ENCODE results near the gene PLEKHG5.
A peak's percentile ranks its signal among the peaks of the same experiment; 100 is the strongest.

PLEKHG5 gene

DNA sequence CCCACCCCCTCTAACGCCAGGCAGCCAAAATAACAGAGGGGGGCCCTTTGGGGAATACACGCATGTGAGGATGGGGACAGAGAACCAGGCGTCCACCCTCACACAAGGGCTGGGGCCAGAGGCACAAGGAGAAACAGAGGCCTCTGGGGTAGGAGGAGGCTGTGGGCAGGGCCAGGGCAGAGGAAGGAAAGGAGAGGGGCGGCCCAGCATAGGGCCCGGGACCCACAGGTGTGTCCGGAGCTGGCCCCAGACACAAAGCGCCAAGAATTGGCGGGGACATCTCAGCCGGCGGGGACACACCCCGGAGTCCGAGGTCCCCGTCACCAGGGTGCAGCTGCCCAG is 6.7 kb downstream of the PLEKHG5 start:
- Mint-ChIP-seq H3K4me3 (no peak overlapping the region), H3K4me1 (peaks cover 6% of the 10 kb centered on the region), H3K27me3 (peaks cover 26% of the 10 kb centered on the region), H3K27ac (no peak overlapping the region), H3K9me3 (no peaks in the 10 kb centered on the region), H3K36me3 (ENCODE audit: low read depth) (no peaks in the 10 kb centered on the region)
- no peak for DNase-seq
- ATAC-seq = no peak

DNA sequence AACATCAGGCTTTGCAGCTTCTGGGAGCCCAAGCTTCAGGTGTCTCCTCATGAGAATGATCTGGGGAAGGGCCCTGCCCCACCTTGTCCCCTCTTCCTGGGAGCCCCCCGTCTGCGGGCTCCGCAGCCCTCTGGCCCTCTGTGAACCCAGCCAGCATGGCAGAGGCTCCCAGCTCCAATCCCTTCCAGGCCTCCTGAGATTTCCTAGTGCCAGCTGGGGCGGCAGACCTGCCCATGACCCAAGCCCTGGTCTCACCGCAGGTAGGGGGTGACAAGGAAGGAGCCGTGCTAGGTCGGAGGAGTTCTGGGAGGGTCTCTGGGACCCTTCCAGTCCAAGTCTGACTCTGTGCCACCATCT is 7.7 kb downstream of the PLEKHG5 start:
- DNase-seq (no peak), ATAC-seq (no peak)
- H3K4me3 Mint-ChIP-seq = no peak overlapping the region
- no peak overlapping the region for H3K27ac Mint-ChIP-seq
- H3K27me3 Mint-ChIP-seq = peaks cover 26% of the 10 kb centered on the region
- no peaks in the 10 kb centered on the region for H3K9me3 Mint-ChIP-seq
- peaks cover 6% of the 10 kb centered on the region for H3K4me1 Mint-ChIP-seq
- no peaks in the 10 kb centered on the region for H3K36me3 Mint-ChIP-seq (ENCODE audit: low read depth)

DNA sequence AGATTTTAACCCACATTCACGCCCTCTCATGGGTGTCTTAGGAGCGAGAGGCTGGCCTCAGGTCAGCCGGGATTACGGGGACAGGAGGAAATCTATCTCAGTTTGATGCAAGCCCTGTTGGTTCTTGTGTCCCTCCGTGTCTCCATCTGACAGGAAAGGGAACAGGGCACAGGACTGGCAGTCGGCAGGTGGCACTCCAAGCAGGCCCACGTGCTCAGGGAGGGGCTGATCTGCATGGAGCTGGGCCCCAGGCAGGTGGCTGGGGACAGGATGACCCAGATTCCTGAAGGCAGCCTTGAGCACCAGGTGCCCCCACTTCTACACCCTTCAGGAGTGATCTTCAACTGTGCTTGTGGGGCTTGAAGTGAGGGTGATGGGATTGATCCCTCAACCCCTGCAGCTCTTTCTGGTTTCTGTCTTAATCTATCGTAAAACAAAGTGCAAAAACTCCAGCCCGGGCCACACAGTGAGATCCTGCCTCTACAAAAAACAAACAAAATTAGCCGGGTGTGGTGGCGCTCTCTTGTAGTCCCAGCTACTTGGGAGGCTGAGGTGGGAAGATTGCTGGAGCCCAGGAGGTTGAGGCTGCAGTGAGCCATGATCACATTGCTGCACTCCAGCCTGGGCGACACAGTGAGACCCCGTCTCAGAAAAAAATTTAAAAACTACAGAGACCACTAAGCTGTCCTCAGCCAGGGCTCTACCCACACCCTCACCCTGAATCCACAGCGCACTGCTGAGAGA is 8.3 kb downstream of the PLEKHG5 start:
- Mint-ChIP-seq H3K4me3 (no peak overlapping the region), H3K4me1 (peaks cover 6% of the 10 kb centered on the region), H3K36me3 (ENCODE audit: low read depth) (no peaks in the 10 kb centered on the region), H3K27ac (no peak overlapping the region), H3K27me3 (peaks cover 26% of the 10 kb centered on the region), H3K9me3 (no peaks in the 10 kb centered on the region)
- DNase-seq (no peak), ATAC-seq (no peak)

DNA sequence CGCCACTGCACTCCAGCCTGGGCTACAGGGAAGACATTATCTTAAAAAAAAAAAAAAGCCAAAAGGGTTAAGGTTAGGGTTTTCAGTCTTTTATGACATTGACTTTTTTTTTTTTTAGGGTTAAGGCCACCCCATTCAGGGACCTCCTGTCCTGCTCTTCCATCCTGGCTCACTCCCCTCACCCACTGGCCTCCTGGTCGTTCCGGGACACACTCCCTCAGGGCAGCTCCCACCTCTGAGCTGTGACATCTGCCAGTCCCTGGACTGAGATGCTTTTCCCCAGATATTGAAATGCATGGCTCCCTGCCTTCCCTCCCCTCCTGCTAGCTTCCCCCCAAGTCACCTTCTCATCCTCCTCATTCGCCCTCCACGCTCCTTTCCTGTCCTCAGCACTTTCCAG is 9.6 kb downstream of the PLEKHG5 start:
- Mint-ChIP-seq H3K4me3 (no peak overlapping the region), H3K27ac (no peak overlapping the region), H3K9me3 (no peaks in the 10 kb centered on the region), H3K27me3 (peaks cover 23% of the 10 kb centered on the region), H3K4me1 (peaks cover 6% of the 10 kb centered on the region), H3K36me3 (ENCODE audit: low read depth) (no peaks in the 10 kb centered on the region)
- DNase-seq (no peak), ATAC-seq (no peak)

DNA sequence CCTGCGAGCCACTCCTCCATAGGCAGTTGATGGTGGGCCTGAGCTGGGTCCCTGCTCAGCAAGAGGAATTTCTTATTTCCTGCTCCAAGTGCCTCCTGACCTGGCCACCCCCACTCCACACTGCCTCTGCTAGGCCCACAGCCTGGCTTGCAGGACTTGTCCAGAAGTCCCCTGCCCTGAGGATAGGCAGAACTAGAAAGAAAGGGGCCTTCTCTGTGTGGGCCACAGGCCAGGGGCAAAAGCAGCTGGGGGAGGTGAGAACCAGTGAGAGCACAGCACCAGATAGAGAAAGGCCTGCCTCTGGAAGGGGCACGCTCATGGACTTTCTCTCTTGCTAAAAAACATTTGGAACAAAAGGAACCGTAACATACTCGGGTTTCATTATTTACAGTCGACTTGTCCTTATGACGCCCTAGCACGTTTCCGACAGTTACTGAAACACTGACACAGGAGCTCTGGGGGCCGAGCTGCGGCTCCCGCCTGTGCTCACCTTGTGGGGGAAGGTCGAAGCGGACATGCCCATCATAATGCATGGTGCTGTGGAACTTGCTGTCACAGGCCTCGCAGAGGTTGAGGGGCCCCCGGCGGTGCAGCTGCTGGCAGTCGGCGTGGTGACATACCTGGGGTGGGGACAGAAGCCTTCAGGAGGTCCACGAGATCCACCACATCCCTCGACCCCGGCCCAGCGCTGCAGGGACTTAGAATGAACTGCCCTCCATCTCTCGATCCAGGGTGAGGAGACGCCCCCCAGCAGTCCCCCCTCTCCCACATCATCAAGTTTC is 14.2 kb downstream of the PLEKHG5 start:
- no peak overlapping the region for H3K27ac Mint-ChIP-seq
- no peaks in the 10 kb centered on the region for H3K27me3 Mint-ChIP-seq

DNA sequence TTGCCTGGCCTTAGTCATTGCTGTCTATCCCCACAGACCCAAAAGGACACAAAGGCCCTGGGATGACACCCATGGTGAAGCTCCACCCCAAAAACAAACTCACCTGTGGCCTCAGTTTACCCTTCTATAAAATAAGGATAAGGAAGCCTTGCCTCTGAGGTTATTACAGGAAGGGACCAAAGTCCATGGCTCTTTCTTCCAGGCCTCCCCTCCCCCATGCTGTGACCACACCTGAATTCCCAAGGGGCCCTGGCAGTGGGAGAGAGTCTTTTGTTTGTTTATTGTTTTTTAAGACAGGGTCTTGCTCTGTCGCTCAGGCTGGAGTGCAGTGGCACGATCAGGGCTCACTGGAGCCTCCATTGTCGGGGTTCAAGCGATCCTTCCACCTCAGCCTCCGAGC is 15.0 kb downstream of the PLEKHG5 start:
- H3K27ac Mint-ChIP-seq = no peak overlapping the region
- no peak for DNase-seq
- H3K4me3 Mint-ChIP-seq = no peak overlapping the region
- H3K27me3 Mint-ChIP-seq = no peaks in the 10 kb centered on the region
- H3K9me3 Mint-ChIP-seq = no peaks in the 10 kb centered on the region
- ATAC-seq = no peak
- H3K4me1 Mint-ChIP-seq = no peaks in the 10 kb centered on the region
- H3K36me3 Mint-ChIP-seq (ENCODE audit: low read depth) = no peaks in the 10 kb centered on the region

More for the DNA sequence above, 14.2 kb downstream of the PLEKHG5 start:
- no peaks in the 10 kb centered on the region for H3K4me1 Mint-ChIP-seq
- no peak overlapping the region for H3K4me3 Mint-ChIP-seq
- no peaks in the 10 kb centered on the region for H3K9me3 Mint-ChIP-seq
- H3K36me3 Mint-ChIP-seq (ENCODE audit: low read depth) = no peaks in the 10 kb centered on the region
- ATAC-seq (no peak), DNase-seq (no peak)

DNA sequence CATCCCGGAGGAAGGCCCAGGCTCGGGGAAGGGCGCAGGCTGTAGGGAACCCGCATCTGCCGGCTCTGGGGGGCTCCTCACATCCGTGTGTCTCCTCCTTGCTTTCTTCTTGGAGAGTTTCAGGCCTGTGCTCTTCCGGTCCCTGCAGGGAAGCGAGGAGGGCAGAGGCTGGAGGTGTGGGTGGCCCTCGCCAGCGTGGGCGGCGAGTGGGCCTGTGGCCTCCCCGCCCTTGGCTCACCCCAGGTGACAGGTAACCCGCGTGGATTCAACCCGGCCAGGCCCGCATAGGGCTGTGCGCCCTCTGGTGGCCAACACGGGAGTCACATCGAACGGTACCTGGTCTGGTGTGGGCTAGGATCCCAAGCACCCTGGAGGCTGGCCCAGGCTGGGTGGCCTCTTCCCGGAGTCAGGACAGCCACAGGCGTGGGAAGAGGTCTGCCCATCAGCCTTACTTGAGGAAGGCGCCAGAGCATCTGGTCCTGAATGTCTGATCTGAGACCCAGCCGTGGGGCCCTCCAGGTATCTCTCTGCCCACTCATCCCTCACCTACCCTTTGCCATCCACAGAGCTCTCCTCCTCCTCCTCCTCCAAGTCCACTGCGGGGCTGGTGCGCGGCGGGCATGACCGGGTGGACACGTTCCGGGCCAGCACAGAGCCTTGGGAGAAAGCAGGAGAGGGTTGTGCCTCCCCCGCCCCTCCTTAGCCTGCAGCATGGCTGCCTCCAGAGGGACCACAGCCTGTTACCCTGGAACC is 15.9 kb downstream of the PLEKHG5 start:
- ATAC-seq = peak; percentile 82
- H3K27me3 Mint-ChIP-seq = no peaks in the 10 kb centered on the region
- no peak overlapping the region for H3K4me3 Mint-ChIP-seq
- H3K27ac Mint-ChIP-seq = no peak overlapping the region
- H3K36me3 Mint-ChIP-seq (ENCODE audit: low read depth) = no peaks in the 10 kb centered on the region
- DNase-seq = peak; percentile 78
- no peaks in the 10 kb centered on the region for H3K9me3 Mint-ChIP-seq
- no peaks in the 10 kb centered on the region for H3K4me1 Mint-ChIP-seq

DNA sequence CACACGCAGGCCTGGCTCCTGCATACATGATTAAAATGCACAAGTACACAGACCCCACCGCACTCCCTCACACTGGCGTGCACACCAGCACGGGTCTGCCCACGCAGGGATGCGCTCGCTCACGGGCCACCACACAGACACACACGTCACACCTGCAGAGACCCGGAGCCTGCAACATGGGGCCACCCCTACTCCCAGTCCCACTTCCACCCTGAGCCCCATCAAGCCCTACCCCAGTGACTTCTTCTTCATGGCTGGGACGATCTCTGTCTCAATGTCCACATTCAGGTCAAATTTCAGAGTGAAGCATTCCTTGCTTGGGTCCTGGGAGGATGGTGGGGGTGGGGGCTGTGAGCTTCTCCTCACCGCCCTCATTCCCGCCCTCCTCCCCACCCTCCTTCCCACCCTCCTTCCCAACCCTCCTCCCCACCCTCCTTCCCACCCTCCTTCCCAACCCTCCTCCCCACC is 16.6 kb downstream of the PLEKHG5 start:
- H3K36me3 Mint-ChIP-seq (ENCODE audit: low read depth) = no peaks in the 10 kb centered on the region
- H3K9me3 Mint-ChIP-seq = no peaks in the 10 kb centered on the region
- ATAC-seq (no peak), DNase-seq (no peak)
- H3K4me3 Mint-ChIP-seq = no peak overlapping the region
- no peak overlapping the region for H3K27ac Mint-ChIP-seq
- no peaks in the 10 kb centered on the region for H3K27me3 Mint-ChIP-seq
- no peaks in the 10 kb centered on the region for H3K4me1 Mint-ChIP-seq

DNA sequence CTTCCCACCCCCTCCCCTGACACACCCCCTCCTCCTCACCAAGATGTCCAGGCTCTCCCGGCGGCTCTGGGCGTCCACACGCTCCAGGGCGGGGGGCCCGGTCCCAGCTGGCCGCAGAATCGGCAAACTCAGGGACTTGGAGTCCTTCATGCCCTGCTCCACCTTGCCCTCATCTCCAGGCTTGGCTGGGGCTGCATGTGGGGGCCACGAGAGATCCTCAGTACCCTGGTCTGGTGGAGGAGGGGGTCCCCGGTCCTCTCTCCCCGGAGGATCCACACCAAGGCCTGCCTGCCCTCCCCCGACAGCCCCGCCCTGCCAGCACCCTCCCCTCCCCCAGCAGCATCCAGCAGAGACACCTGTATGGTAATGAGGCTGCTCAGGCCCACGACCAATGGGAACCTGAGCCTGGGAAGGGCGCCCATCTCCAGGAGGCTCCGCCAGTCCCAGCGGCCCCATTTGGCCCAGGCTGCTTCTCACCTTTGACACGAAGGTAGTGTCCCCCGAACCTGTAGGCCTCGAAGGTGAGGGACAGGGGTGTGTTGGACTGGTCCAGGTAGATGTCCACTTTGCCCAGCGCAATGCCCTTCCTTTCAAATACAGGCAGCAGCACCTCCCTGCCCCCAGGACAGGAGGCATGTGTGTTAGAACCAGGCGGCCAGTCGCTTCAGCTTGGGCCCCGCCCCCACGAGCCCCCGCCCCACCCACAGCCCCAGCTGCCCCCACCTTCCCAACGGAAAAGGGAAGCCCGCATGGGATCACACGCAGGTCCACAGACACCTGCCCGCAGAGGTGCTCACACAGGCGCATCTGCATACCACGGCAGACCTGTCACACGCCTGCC is 17.3 kb downstream of the PLEKHG5 start:
- no peak for ATAC-seq
- H3K27ac Mint-ChIP-seq = no peak overlapping the region

DNA sequence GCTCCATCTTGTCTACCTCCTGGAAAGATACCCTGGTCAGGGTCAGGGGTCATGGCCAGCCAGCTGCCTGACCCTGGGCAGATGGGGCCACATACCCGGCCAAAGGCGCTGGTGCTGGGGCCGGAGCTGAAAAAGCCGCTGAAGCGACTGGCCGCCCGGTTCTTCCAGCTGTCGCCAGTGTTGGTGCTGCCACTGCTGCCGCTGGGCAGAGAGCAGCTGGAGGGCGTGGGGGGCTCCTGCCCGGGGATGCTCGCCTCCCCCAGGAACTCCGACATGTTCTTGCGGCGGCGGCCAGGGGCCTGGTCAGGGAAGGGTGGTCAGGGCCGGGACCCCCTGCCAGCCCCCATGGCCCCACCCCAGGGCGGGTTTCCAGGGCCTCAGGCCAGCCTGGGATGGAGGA is 18.3 kb downstream of the PLEKHG5 start:
- Mint-ChIP-seq H3K9me3 (no peaks in the 10 kb centered on the region), H3K4me3 (no peak overlapping the region), H3K4me1 (no peaks in the 10 kb centered on the region), H3K27me3 (no peaks in the 10 kb centered on the region), H3K36me3 (ENCODE audit: low read depth) (no peaks in the 10 kb centered on the region), H3K27ac (no peak overlapping the region)
- DNase-seq (no peak), ATAC-seq (no peak)

More for the DNA sequence above, 17.3 kb downstream of the PLEKHG5 start:
- Mint-ChIP-seq H3K27me3 (no peaks in the 10 kb centered on the region), H3K4me1 (no peaks in the 10 kb centered on the region), H3K36me3 (ENCODE audit: low read depth) (no peaks in the 10 kb centered on the region), H3K4me3 (no peak overlapping the region), H3K9me3 (no peaks in the 10 kb centered on the region)
- no peak for DNase-seq

DNA sequence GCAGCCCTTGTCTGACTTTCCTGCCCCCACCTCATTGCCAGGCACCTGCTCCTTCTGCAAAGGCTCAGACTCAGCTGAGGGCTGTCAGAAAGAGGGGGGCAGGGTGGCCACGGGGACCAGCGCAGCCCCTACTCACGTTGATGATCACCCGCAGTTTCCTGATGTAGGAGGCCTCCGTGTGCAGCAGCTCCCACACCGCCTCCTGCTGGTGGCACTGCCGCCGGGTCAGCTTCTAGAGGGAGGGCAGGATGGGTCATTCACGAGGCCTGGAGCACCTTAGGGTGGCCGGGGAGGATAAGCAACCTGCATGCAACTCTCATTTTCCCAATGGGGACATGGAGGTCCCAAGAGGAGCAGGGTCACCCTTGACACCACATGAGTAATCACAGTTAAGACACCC is 19.1 kb downstream of the PLEKHG5 start:
- H3K4me1 Mint-ChIP-seq = no peaks in the 10 kb centered on the region

DNA sequence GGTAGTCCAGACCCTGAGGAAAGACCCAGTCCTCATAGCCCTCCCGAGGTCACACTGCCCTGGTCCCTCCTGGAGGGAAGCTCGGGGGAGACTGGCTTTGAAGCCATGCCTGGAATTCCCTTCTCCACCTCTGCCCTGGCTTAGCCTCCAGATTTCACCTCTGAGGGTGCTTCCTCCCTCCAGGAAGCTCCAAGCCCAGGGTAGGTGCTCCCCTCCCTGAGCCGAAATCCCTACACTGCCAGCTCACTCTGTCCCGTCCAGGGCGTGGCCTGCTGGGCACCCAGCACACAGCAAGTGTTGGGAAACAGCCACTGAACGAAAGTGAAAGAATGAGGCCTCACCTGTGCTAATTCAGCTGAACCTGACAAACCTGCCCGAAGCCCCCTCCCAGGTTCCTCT is 19.5 kb downstream of the PLEKHG5 start:
- DNase-seq = no peak
- no peak for ATAC-seq
- Mint-ChIP-seq H3K4me3 (no peak overlapping the region), H3K4me1 (no peaks in the 10 kb centered on the region), H3K9me3 (no peaks in the 10 kb centered on the region), H3K36me3 (ENCODE audit: low read depth) (no peaks in the 10 kb centered on the region), H3K27me3 (no peaks in the 10 kb centered on the region), H3K27ac (no peak overlapping the region)

More for the DNA sequence above, 19.1 kb downstream of the PLEKHG5 start:
- Mint-ChIP-seq H3K27me3 (no peaks in the 10 kb centered on the region), H3K27ac (no peak overlapping the region), H3K36me3 (ENCODE audit: low read depth) (no peaks in the 10 kb centered on the region), H3K4me3 (no peak overlapping the region), H3K9me3 (no peaks in the 10 kb centered on the region)
- ATAC-seq (no peak), DNase-seq (no peak)

DNA sequence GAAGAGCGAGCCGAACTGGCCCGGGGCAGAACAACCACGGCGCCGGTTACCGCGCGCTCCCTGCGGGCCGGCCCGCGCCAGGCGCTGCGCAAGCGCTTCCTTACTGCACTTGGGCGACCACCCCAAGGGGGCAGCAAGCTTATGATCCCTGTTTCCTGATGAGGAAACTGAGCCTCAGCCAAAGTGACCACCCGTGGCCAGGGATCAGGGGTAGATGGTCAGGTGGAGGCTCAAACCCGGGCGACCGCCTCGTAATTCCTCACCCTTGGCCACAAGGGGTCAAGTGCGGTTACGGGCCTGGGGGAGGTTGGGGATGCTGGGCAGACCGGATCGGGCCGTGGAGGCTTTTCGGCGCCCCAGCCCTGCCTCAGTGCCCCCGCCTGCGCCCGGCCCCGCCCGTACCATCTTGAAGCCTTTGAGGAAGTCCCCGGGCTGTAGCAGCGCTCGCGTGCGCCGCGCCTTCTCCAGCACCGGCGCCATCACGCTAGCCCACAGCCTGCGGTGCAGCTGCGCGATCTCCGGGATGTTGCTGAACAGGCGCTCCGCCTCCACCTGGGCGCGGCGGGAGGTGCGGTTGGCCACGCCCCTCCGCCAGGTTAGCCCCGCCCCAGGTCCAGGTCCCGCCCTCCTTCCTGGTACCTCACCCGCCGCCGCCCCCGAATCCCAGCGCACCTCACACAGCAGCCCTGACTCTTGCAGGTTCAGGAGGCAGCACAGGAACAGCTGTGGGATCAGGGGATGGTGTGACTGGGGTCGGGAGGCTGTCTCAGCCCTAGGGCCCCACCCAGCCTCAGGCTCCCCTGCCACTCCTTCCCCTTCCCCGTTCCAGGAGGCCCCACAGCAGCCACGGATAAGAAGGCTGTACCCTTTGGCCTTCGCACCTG is 20.1 kb downstream of the PLEKHG5 start:
- Mint-ChIP-seq H3K36me3 (ENCODE audit: low read depth) (no peaks in the 10 kb centered on the region), H3K27ac (no peak overlapping the region), H3K9me3 (no peaks in the 10 kb centered on the region), H3K4me1 (peaks cover 2% of the 10 kb centered on the region), H3K27me3 (no peaks in the 10 kb centered on the region), H3K4me3 (no peak overlapping the region)
- no peak for ATAC-seq
- no peak for DNase-seq

Data from activated naive CD8-positive, alpha-beta T cell treated with anti-CD3 and anti-CD28 coated beads, Interleukin-2, amount 50 U/mL, for 24 hours (primary cell).